Karpas-422 (cell line): ENCODE measurements around the gene ATG2A. TPM values are rescaled to one million over a fixed set of nuclear protein-coding genes. Genes with fewer than 3 reads are reported as not detected.

ENCODE experiments used
- DNase-seq: peaks from one replicate; pipeline ENCODE4 v3.0.0-alpha.2; 2015
- H2AFZ ChIP-seq: fragments of 200-600 bp; sonication (generic); 2 replicates; pipeline ENCODE4 v1.6.1; 2014; ENCODE audit warnings: antibody characterized with exemption, low read length, mixed read lengths
- H3K27ac ChIP-seq: fragments of 200-600 bp; sonication (generic); 2 replicates; pipeline ENCODE4 v1.5.1; 2014; ENCODE audit warnings: mild to moderate bottlenecking, low read length, moderate library complexity
- H3K27me3 ChIP-seq: fragments of 200-600 bp; sonication (generic); 2 replicates; pipeline ENCODE4 v1.6.1; 2014; ENCODE audit warnings: low read length, mixed read lengths
- H3K36me3 ChIP-seq: fragments of 200-600 bp; sonication (generic); 2 replicates; pipeline ENCODE4 v1.6.1; 2014; ENCODE audit warnings: low read length, mixed read lengths; ENCODE audit not compliant: insufficient read depth
- H3K4me1 ChIP-seq: fragments of 200-600 bp; sonication (generic); 2 replicates; pipeline ENCODE4 v1.6.1; 2014; ENCODE audit warnings: mild to moderate bottlenecking, low read length, mixed read lengths
- H3K4me2 ChIP-seq: fragments of 200-600 bp; sonication (generic); 2 replicates; pipeline ENCODE4 v1.6.1; 2014; ENCODE audit warnings: low read length, low read depth, mild to moderate bottlenecking; ENCODE audit not compliant: poor library complexity, severe bottlenecking
- H3K4me3 ChIP-seq: fragments of 200-600 bp; sonication (generic); 2 replicates; pipeline ENCODE4 v1.5.1; 2014; ENCODE audit warnings: mild to moderate bottlenecking, antibody characterized with exemption, low read length, mixed read lengths
- H3K79me2 ChIP-seq: fragments of 200-600 bp; sonication (generic); 2 replicates; pipeline ENCODE4 v1.6.1; 2014; ENCODE audit warnings: mild to moderate bottlenecking, low read length, mixed read lengths
- H3K9ac ChIP-seq: fragments of 200-600 bp; sonication (generic); 2 replicates; pipeline ENCODE4 v1.6.0; 2014; ENCODE audit warnings: low read length
- H3K9me2 ChIP-seq: fragments of 200-600 bp; sonication (generic), shearing (Covaris generic); replicated peaks from 2 replicates; pipeline ENCODE4 v1.6.0; 2014; ENCODE audit warnings: mild to moderate bottlenecking, low read length, moderate library complexity; ENCODE audit not compliant: insufficient read depth
- H3K9me3 ChIP-seq: fragments of 300-700, 200-600 bp; sonication (generic); 2 replicates; pipeline ENCODE4 v1.6.1; 2014; ENCODE audit warnings: low read length, mixed read lengths
- H4K20me1 ChIP-seq: fragments of 200-600 bp; sonication (generic); 2 replicates; pipeline ENCODE4 v1.6.1; 2014; ENCODE audit warnings: mild to moderate bottlenecking, antibody characterized with exemption, low read length, low read depth; ENCODE audit not compliant: insufficient read depth
- total RNA-seq: library from RNA; depleted of rRNA; stranded (reverse); fragments of >200 nt; shearing (Covaris generic); gene quantifications from 2 replicates; pipeline ENCODE4 v1.2.3, GENCODE V29; 2014; ENCODE audit warnings: low replicate concordance

ATG2A gene
- total RNA-seq, 1 experiment from 2014 or later = 16.2 TPM

DNA sequence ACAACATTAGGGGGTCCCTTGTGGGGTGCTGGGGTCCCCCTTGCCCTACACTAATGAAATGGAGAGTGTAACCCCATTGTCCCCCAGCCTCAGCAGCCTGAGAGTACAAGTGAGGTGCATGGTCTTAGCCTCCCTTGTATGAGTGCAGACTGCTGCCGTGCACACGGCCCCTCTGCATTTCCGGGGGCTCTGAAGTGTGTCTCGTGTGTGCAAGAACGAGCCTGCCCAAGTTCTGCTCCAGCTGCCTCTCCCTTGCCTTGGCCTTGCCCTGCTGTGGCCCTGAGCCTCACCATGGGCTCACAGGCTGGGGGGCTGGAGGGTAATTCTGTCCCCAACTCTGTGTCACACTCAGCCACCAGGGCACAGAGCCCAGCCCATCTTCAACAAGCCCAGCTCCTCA is 33.4 kb downstream of the ATG2A start:
- Histone ChIP-seq H3K4me3 (no peak overlapping the region), H4K20me1 (no peaks in the 10 kb centered on the region), H3K9me3 (no peaks in the 10 kb centered on the region), H3K9me2 (no peaks in the 10 kb centered on the region), H3K4me2 (no peak overlapping the region), H3K79me2 (no peaks in the 10 kb centered on the region), H3K36me3 (no peaks in the 10 kb centered on the region), H3K9ac (no peak overlapping the region), H2AFZ (no peak overlapping the region), H3K27ac (no peak overlapping the region), H3K4me1 (peaks cover 45% of the 10 kb centered on the region), H3K27me3 (no peaks in the 10 kb centered on the region)
- no peak for DNase-seq

DNA sequence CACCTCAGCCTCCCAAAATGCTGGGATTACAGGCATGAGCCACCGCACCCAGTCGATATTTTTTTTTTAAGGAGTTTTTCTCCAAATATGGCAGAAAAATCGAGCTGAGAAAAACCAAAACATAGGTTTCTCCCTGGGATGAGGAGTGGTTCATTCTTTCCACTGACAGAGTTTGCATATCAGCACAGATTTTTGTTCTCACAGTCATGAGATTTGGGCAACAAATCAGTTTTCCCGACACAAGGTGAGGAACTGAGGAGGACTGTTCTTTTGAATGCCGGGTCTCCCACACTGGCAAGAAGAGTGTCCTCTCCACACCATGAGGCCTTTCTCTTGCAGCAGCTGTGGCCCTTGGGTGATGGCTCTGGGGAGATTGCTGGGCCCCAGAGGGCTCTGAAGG is 34.8 kb downstream of the ATG2A start:
- peaks cover 10% of the 10 kb centered on the region; the same call in 1 of the 2 replicates for H4K20me1 ChIP-seq
- H2AFZ ChIP-seq = no peak overlapping the region
- peaks cover 37% of the 10 kb centered on the region for H3K4me1 ChIP-seq
- H3K36me3 ChIP-seq = no peaks in the 10 kb centered on the region
- no peak overlapping the region for H3K27ac ChIP-seq
- peak overlapping the region; percentile 21; the same call in 1 of the 2 replicates for H3K9ac ChIP-seq
- H3K4me2 ChIP-seq = peak overlapping the region; percentile 15
- no peaks in the 10 kb centered on the region for H3K9me3 ChIP-seq
- DNase-seq = no peak
- no peak overlapping the region for H3K4me3 ChIP-seq
- no peaks in the 10 kb centered on the region for H3K27me3 ChIP-seq
- H3K79me2 ChIP-seq = peaks cover 10% of the 10 kb centered on the region
- no peaks in the 10 kb centered on the region for H3K9me2 ChIP-seq

DNA sequence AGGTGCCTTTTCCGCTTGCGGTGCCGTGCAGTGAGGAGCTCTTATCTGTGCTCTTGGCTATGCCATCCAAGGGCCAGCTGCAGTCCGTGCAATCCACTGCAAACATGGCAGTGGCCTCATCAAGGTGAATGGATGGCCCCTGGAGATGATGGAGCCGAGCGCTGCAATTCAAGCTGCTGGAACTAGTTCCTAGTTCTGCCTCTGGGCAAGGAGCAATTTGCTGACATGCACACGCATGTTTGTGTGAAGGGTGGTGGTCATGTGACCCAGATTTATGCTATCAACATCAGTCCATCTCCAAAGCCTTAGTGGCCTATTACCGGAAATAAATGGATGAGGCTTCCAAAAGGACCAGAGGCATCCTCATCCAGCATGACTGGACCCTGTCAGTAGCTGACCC is 35.5 kb downstream of the ATG2A start:
- Histone ChIP-seq H3K9me2 (no peaks in the 10 kb centered on the region), H3K4me3 (no peak overlapping the region), H3K79me2 (peaks cover 18% of the 10 kb centered on the region), H3K36me3 (no peaks in the 10 kb centered on the region), H3K27me3 (no peaks in the 10 kb centered on the region), H3K4me2 (no peak overlapping the region), H4K20me1 (peaks cover 18% of the 10 kb centered on the region; the same call in 1 of the 2 replicates), H3K9me3 (no peaks in the 10 kb centered on the region), H2AFZ (no peak overlapping the region), H3K9ac (no peak overlapping the region), H3K27ac (no peak overlapping the region), H3K4me1 (peaks cover 41% of the 10 kb centered on the region)
- DNase-seq = no peak

GRCh38 chr11:64880240-64881001 is 36.6 kb downstream of the ATG2A start:
- Histone ChIP-seq H3K79me2 (peaks cover 29% of the 10 kb centered on the region), H2AFZ (no peak overlapping the region), H3K27ac (no peak overlapping the region), H3K4me2 (peak overlapping the region; percentile 95), H3K36me3 (0 out of 2 replicates have a peak, but pooled peaks cover 2% of the 10 kb centered on the region), H4K20me1 (peaks cover 27% of the 10 kb centered on the region; the same call in 1 of the 2 replicates), H3K9ac (peak overlapping the region; percentile 4; the same call in 1 of the 2 replicates), H3K9me2 (no peaks in the 10 kb centered on the region), H3K4me3 (no peak overlapping the region), H3K9me3 (no peaks in the 10 kb centered on the region), H3K4me1 (peaks cover 52% of the 10 kb centered on the region), H3K27me3 (no peaks in the 10 kb centered on the region)
- no peak for DNase-seq

GRCh38 chr11:64879244-64879900 is 37.6 kb downstream of the ATG2A start:
- DNase-seq = no peak

DNA sequence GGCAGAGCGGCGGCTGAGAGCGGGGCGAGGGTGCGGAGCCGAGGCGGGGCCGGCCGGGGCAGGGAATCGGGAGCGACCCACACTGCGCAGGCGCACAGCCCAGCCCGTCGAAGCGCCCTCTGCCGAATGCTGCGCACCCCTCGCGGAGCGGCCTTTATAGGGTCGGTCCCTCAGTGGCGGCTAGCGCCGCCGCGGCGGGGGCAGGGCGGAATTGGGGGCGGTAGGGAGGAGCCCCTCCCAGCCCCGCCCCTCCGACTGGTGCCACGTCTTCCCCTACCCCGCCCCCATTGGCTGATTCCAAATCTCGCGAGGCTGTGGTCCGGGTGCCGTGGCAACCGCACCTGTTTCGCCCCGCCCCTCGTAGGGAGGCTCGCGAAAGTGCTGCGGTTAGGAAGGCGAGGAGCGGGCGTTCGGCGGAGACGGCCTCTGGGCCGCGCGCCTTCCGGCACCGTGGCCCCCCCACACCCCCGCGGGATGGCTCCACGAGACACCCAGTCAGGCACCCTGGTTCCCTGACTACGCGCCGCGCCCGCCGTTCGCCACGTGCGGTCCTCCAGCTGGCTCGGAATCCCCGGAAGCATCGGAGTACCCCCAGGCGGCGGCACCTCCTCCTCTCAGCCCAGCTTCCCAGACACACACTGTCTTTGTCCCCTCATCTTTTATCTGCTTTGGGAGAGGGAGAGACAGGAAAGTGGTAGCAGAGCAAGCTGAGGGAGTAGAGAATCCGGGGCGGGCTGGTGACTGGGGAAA is 38.3 kb downstream of the ATG2A start, which contains the start of gene EHD1:
Gene EHD1 (minus strand): TSS at position 128 of the 750 bp plus-strand sequence. CDS start 157 bp downstream, outside the sequence.
- H3K36me3 ChIP-seq = 0 out of 2 replicates have a peak, but pooled peaks cover 7% of the 10 kb centered on the region
- H3K27ac ChIP-seq = peak within 1 kb of the TSS; percentile 57
- 0 out of 2 replicates have a peak within 1 kb of the TSS, but pooled peaks have one; percentile 9 for H2AFZ ChIP-seq
- H3K9ac ChIP-seq = peak within 1 kb of the TSS; percentile 93
- peaks cover 42% of the 10 kb centered on the region for H3K79me2 ChIP-seq
- no peaks in the 10 kb centered on the region for H3K9me2 ChIP-seq
- peak; percentile 100 for DNase-seq
- H3K4me2 ChIP-seq = peak within 1 kb of the TSS; percentile 95
- no peaks in the 10 kb centered on the region for H3K27me3 ChIP-seq
- H3K4me3 ChIP-seq = peak within 1 kb of the TSS; percentile 95
- H3K9me3 ChIP-seq = no peaks in the 10 kb centered on the region
- peaks cover 66% of the 10 kb centered on the region for H3K4me1 ChIP-seq
- peaks cover 34% of the 10 kb centered on the region; the same call in 1 of the 2 replicates for H4K20me1 ChIP-seq

More at GRCh38 chr11:64879244-64879900, 37.6 kb downstream of the ATG2A start:
- H3K27ac ChIP-seq = peak overlapping the region; percentile 57
- H2AFZ ChIP-seq = no peak overlapping the region
- H3K9ac ChIP-seq = peak overlapping the region; percentile 86
- 0 out of 2 replicates have a peak, but pooled peaks cover 7% of the 10 kb centered on the region for H3K36me3 ChIP-seq
- H3K27me3 ChIP-seq = no peaks in the 10 kb centered on the region
- H3K9me2 ChIP-seq = no peaks in the 10 kb centered on the region
- peaks cover 39% of the 10 kb centered on the region for H3K79me2 ChIP-seq
- no peaks in the 10 kb centered on the region for H3K9me3 ChIP-seq
- peak overlapping the region; percentile 95 for H3K4me2 ChIP-seq
- H3K4me1 ChIP-seq = peaks cover 62% of the 10 kb centered on the region
- H4K20me1 ChIP-seq = peaks cover 34% of the 10 kb centered on the region; the same call in 1 of the 2 replicates
- H3K4me3 ChIP-seq = peak overlapping the region; percentile 82

DNA sequence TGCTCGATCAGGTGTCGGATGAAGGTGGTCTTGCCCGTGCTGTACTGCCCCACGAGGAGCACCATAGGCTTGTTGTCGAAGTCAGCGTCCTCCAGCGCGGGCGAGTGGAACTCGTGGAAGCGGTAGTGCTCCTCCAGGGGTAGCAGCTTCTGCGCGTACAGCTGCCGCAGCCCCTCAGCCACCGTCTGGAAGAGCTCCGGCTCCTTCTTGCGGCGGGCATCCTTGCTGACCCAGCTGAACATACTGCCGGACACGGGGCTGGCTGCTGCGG is 38.9 kb downstream of the ATG2A start:
- Histone ChIP-seq H3K27me3 (no peaks in the 10 kb centered on the region), H4K20me1 (peaks cover 34% of the 10 kb centered on the region; the same call in 1 of the 2 replicates), H3K79me2 (peaks cover 42% of the 10 kb centered on the region), H3K4me2 (peak overlapping the region; percentile 91), H3K4me3 (peak overlapping the region; percentile 95), H3K9ac (peak overlapping the region; percentile 93), H2AFZ (0 out of 2 replicates have a peak overlapping the region, but pooled peaks have one; percentile 9), H3K36me3 (0 out of 2 replicates have a peak, but pooled peaks cover 7% of the 10 kb centered on the region), H3K4me1 (peaks cover 71% of the 10 kb centered on the region), H3K27ac (peak overlapping the region; percentile 45), H3K9me2 (no peaks in the 10 kb centered on the region), H3K9me3 (no peaks in the 10 kb centered on the region)
- no peak for DNase-seq
